GM23338 (cell line): Measurements from ENCODE around the gene ARL15.

Experiments
- EZH2 ChIP-seq: fragments of 200-600 bp; sonication (generic); IDR thresholded peaks from one replicate; pipeline ENCODE4 v1.8.0; 2017; ENCODE audit warnings: antibody characterized with exemption, mild to moderate bottlenecking, low read depth; ENCODE audit not compliant: unreplicated experiment
- EZH2phosphoT487 ChIP-seq: fragments of 200-600 bp; sonication (generic); IDR thresholded peaks from one replicate; pipeline ENCODE4 v1.8.1; 2018; ENCODE audit warnings: antibody characterized with exemption; ENCODE audit not compliant: unreplicated experiment
- POLR2AphosphoS5 ChIP-seq: IDR thresholded peaks from 2 replicates; pipeline ENCODE4 v1.6.1; 2016; ENCODE audit warnings: antibody characterized with exemption, low read depth
- TF ChIP-seq, protein P1 (sequence below), 2 experiments: fragments of 200-600 bp in 1 of 2; sonication (generic) in 1 of 2; conservative IDR thresholded peaks; 2 replicates each; pipeline versions ENCODE4 v1.5.1 to v1.6.1; 2016 to 2017; ENCODE audit warnings: antibody characterized with exemption in 2 of 2, low read depth in 2 of 2, mild to moderate bottlenecking in 2 of 2, moderate library complexity in 1 of 2
- TF ChIP-seq, protein P2 (sequence below): IDR thresholded peaks from one replicate; pipeline ENCODE4 v1.6.1; 2018; ENCODE audit warnings: antibody characterized with exemption; ENCODE audit not compliant: unreplicated experiment

DNA sequence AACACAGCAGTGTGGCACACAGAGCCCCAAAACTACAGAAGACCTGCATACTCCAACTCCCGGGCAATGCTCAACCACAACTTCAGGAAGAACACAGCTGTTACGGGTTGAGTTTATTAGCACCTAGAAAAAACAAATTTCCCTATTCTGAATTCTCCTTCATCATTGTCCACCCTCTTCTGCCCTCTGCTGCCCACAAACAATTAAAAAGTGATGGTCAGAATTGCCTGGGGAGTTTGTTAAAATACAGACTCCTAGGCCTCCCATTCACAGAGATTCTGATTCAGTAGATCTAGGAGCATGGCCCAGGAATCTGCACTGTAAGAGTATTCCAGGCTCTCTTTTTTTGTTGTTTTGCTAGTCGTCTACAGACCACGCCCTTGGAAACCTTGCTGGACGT lies 439.3 kb downstream of the ARL15 start:
- TF ChIP-seq, protein P1, sequence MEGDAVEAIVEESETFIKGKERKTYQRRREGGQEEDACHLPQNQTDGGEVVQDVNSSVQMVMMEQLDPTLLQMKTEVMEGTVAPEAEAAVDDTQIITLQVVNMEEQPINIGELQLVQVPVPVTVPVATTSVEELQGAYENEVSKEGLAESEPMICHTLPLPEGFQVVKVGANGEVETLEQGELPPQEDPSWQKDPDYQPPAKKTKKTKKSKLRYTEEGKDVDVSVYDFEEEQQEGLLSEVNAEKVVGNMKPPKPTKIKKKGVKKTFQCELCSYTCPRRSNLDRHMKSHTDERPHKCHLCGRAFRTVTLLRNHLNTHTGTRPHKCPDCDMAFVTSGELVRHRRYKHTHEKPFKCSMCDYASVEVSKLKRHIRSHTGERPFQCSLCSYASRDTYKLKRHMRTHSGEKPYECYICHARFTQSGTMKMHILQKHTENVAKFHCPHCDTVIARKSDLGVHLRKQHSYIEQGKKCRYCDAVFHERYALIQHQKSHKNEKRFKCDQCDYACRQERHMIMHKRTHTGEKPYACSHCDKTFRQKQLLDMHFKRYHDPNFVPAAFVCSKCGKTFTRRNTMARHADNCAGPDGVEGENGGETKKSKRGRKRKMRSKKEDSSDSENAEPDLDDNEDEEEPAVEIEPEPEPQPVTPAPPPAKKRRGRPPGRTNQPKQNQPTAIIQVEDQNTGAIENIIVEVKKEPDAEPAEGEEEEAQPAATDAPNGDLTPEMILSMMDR (conservative IDR thresholded peaks at IDR 0.05; ENCODE audit: low read depth in 2 of 2), result peak; percentile 42 to 56
- TF ChIP-seq EZH2phosphoT487 (no peak), EZH2 (no peak), POLR2AphosphoS5 (no peak)
- TF ChIP-seq, protein P2, sequence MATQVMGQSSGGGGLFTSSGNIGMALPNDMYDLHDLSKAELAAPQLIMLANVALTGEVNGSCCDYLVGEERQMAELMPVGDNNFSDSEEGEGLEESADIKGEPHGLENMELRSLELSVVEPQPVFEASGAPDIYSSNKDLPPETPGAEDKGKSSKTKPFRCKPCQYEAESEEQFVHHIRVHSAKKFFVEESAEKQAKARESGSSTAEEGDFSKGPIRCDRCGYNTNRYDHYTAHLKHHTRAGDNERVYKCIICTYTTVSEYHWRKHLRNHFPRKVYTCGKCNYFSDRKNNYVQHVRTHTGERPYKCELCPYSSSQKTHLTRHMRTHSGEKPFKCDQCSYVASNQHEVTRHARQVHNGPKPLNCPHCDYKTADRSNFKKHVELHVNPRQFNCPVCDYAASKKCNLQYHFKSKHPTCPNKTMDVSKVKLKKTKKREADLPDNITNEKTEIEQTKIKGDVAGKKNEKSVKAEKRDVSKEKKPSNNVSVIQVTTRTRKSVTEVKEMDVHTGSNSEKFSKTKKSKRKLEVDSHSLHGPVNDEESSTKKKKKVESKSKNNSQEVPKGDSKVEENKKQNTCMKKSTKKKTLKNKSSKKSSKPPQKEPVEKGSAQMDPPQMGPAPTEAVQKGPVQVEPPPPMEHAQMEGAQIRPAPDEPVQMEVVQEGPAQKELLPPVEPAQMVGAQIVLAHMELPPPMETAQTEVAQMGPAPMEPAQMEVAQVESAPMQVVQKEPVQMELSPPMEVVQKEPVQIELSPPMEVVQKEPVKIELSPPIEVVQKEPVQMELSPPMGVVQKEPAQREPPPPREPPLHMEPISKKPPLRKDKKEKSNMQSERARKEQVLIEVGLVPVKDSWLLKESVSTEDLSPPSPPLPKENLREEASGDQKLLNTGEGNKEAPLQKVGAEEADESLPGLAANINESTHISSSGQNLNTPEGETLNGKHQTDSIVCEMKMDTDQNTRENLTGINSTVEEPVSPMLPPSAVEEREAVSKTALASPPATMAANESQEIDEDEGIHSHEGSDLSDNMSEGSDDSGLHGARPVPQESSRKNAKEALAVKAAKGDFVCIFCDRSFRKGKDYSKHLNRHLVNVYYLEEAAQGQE, result no peak
